GM12878 (cell line): Measurements from ENCODE around the gene METTL23. TPM values are rescaled to one million over a fixed set of nuclear protein-coding genes. Genes with fewer than 3 reads are reported as not detected.

Source experiments
- ATAC-seq: fragments of 200-7000 bp; cut with Tn5 transposase; 3 replicates; pipeline ENCODE4 v1.9.1; 2020; ENCODE audit warnings: mild to moderate bottlenecking, moderate library complexity
- BruUV-seq: library from RNA; stranded (reverse); fragments of 400-500 nt; replicated peaks from 2 replicates; lab custom pipeline; 2021; lab: Mats Ljungman, UMichigan
- CTCF ChIA-PET: fragments of 300-600 bp; sonication (Branson Sonifier 250); formaldehyde crosslinking; extraction: SDS; loops from one replicate; lab custom pipeline; 2021; ENCODE audit warnings: inconsistent platforms; lab: Yijun Ruan, JAX
- POLR2A ChIA-PET: fragments of 350-600 bp; formaldehyde crosslinking; extraction: SDS; loops from one replicate; lab custom pipeline; 2021; ENCODE audit warnings: inconsistent platforms; lab: Charles Lee
- RAD21 ChIA-PET: fragments of 300-600 bp; sonication (Branson Sonifier 250); formaldehyde crosslinking; loops from one replicate; lab custom pipeline; 2023; ENCODE audit warnings: antibody characterized with exemption; ENCODE audit not compliant: unreplicated experiment; lab: Charles Lee
- SMC1A ChIA-PET: fragments of 300-600 bp; sonication (Branson Sonifier 250); formaldehyde crosslinking; loops from one replicate; lab custom pipeline; 2023; ENCODE audit not compliant: unreplicated experiment, uncharacterized antibody; lab: Charles Lee
- DNase-seq: peaks from one replicate; pipeline ENCODE4 v3.0.0-alpha.2; 2011; ENCODE audit warnings: low read depth, low spot score
- FAIRE-seq: peaks from 3 replicates; lab custom pipeline; 2011; peaks lifted over from hg19 to GRCh38; lab: Jason Lieb, UNC
- H2AFZ ChIP-seq: 2 replicates; pipeline ENCODE4 v1.6.0; 2011; ENCODE audit warnings: low read depth, low read length, control low read depth; ENCODE audit not compliant: control insufficient read depth
- H3K27ac ChIP-seq: 2 replicates; pipeline ENCODE4 v1.5.1; 2011; ENCODE audit warnings: control low read depth; ENCODE audit not compliant: control insufficient read depth, insufficient read depth
- H3K27me3 ChIP-seq, 2 experiments: replicated peaks in 1 of 2; 2 replicates each; pipeline versions ENCODE4 v1.6.0 to v1.6.1; 2011; ENCODE audit warnings: low read length in 1 of 2; ENCODE audit not compliant: control insufficient read depth in 2 of 2, insufficient read depth in 2 of 2
- H3K36me3 ChIP-seq, 2 experiments: 2 replicates each; pipeline ENCODE4 v1.5.1; 2011; ENCODE audit warnings: low read length in 1 of 2; ENCODE audit not compliant: control insufficient read depth in 2 of 2, insufficient read depth in 2 of 2
- H3K4me1 ChIP-seq: 2 replicates; pipeline ENCODE4 v1.6.1; 2011; ENCODE audit warnings: mild to moderate bottlenecking, low read length, moderate library complexity, mixed read lengths; ENCODE audit not compliant: control insufficient read depth, insufficient read depth
- H3K4me2 ChIP-seq: 2 replicates; pipeline ENCODE4 v1.6.0; 2011; ENCODE audit warnings: control low read depth; ENCODE audit not compliant: control insufficient read depth, insufficient read depth
- H3K4me3 ChIP-seq: fragments of 200-600 bp; sonication (generic); 2 replicates; pipeline ENCODE4 v1.5.1; 2016
- H3K79me2 ChIP-seq: 2 replicates; pipeline ENCODE4 v1.6.0; 2011; ENCODE audit warnings: low read length; ENCODE audit not compliant: control insufficient read depth, insufficient read depth
- H3K9ac ChIP-seq: 2 replicates; pipeline ENCODE4 v1.8.0; 2011; ENCODE audit warnings: low read length, control low read depth, mixed read lengths; ENCODE audit not compliant: control insufficient read depth, insufficient read depth
- H3K9me3 ChIP-seq: replicated peaks from 3 replicates; pipeline ENCODE4 v1.5.1; 2011; ENCODE audit warnings: mild to moderate bottlenecking, low read length; ENCODE audit not compliant: control insufficient read depth, insufficient read depth
- H4K20me1 ChIP-seq: 2 replicates; pipeline ENCODE4 v1.6.0; 2011; ENCODE audit not compliant: control insufficient read depth, insufficient read depth
- CHD2 ChIP-seq: IDR thresholded peaks from 2 replicates; pipeline ENCODE4 v1.6.1; 2011; ENCODE audit warnings: low read depth, low read length, improper control_type of control experiment, borderline replicate concordance
- CREB1 ChIP-seq: IDR thresholded peaks from 2 replicates; pipeline ENCODE4 v1.6.1; 2012; ENCODE audit warnings: low read depth, mild to moderate bottlenecking, inconsistent platforms
- MXI1 ChIP-seq: fragments of 150-350 bp; IDR thresholded peaks from 2 replicates; pipeline ENCODE4 v1.6.1; 2011; ENCODE audit warnings: low read depth, mild to moderate bottlenecking, inconsistent platforms, low read length, improper control_type of control experiment
- NR2C1 ChIP-seq: fragments of 450-650 bp; IDR thresholded peaks from 2 replicates; pipeline ENCODE4 v1.6.1; 2017; ENCODE audit warnings: antibody characterized with exemption, mild to moderate bottlenecking, moderate library complexity
- NR2F1 ChIP-seq: fragments of 450-650 bp; conservative IDR thresholded peaks from 2 replicates; pipeline ENCODE4 v1.6.1; 2017; ENCODE audit warnings: mild to moderate bottlenecking
- POLR2AphosphoS2 ChIP-seq: IDR thresholded peaks from 2 replicates; pipeline ENCODE4 v1.6.1; 2011; ENCODE audit warnings: low read depth, mild to moderate bottlenecking, low read length, improper control_type of control experiment, moderate library complexity
- STAT3 ChIP-seq: IDR thresholded peaks from 2 replicates; pipeline ENCODE4 v1.6.1; 2011; ENCODE audit warnings: low read depth, low read length, improper control_type of control experiment
- YY1 ChIP-seq: IDR thresholded peaks from 2 replicates; pipeline ENCODE4 v1.6.1; 2011; ENCODE audit warnings: low read depth, mild to moderate bottlenecking, low read length
- ZNF217 ChIP-seq: fragments of 450-650 bp; IDR thresholded peaks from 2 replicates; pipeline ENCODE4 v1.6.1; 2017; ENCODE audit warnings: antibody characterized with exemption, mild to moderate bottlenecking
- WGBS: methylation state at CpG from one replicate; pipeline ENCODE4 v1.1.6; 2016; ENCODE audit warnings: low lambda C conversion rate; ENCODE audit not compliant: insufficient replicate concordance, insufficient coverage; ENCODE audit errors: missing lambda C conversion rate; 5-methylcytosine and 5-hydroxymethylcytosine counted together
- in situ Hi-C: fragments of 300-500 bp; cut with MboI; formaldehyde crosslinking; loops from 9 replicates; pipeline ENCODE4 v1.14.3; 2018; ENCODE audit warnings: mixed read lengths
- intact Hi-C: fragments of 100-400 bp; cut with micrococcal nuclease; formaldehyde crosslinking; loops from one replicate; pipeline ENCODE4 v1.14.2; 2022; ENCODE audit not compliant: unreplicated experiment
- polyA plus RNA-seq, 11 experiments: library from polyadenylated mRNA; depleted of rRNA in 4 of 11; unstranded in 6 of 11; stranded (reverse) in 5 of 11; fragments of >200 nt; fragmentation: Nextera tagmentation in 4 of 11; fragmentation: Illumina TruSeq in 1 of 11; extraction: Ambion mirVana in 4 of 11; extraction: Trizol in 1 of 11; gene quantifications; 1 replicate in 1 of 11; 2 replicates in 10 of 11; pipeline versions ENCODE4 v1.2.1 to v1.2.3, GENCODE V29; 2011 to 2016; ENCODE audit warnings: inconsistent platforms in 2 of 11, missing spikeins in 2 of 11, low read depth in 1 of 11
- total RNA-seq, 4 experiments: library from RNA; depleted of rRNA in 3 of 4; stranded (reverse); fragments of >200 nt in 3 of 4; fragmentation: Illumina TruSeq in 1 of 4; extraction: Trizol in 1 of 4; gene quantifications; 2 replicates each; pipeline versions ENCODE4 v1.2.1 to v1.2.3, GENCODE V29; 2013 to 2021

The METTL23 gene
- total and polyA plus RNA-seq, 10 of the 15 experiments (the other 5 are each of a cell fraction or from before 2014, with no cell fraction given), result 25.6 to 61.5 (median 30.9) TPM

GRCh38 chr17:76681222-76682137 is 45.2 kb upstream of the METTL23 start (continued):
- TF ChIP-seq NR2F1, result no peak
- no peak for TF ChIP-seq NR2C1
- TF ChIP-seq CREB1, result no peak
- no peak for TF ChIP-seq ZNF217
- TF ChIP-seq MXI1, result no peak

GRCh38 chr17:76682296-76682695 is 44.3 kb upstream of the METTL23 start:
- H3K9me3 ChIP-seq, result no peaks in the 10 kb centered on the region
- no peak for DNase-seq
- H3K27ac ChIP-seq, result no peak overlapping the region
- FAIRE-seq, result no peak
- RAD21 ChIA-PET, result interaction anchor here (1.0 to 1.9 kb wide), 4 partner anchors 10 to 175 kb away, joined by 3 to 11 read pairs (median 10); no protein-coding TSS in a partner anchor
- H3K4me1 ChIP-seq, result no peaks in the 10 kb centered on the region
- H2AFZ ChIP-seq, result no peak overlapping the region
- ATAC-seq, result no peak
- H4K20me1 ChIP-seq, result no peaks in the 10 kb centered on the region
- 63% methylated on average over 12 of the region's 12 CpGs for WGBS
- TF ChIP-seq YY1 (no peak), CHD2 (no peak), STAT3 (no peak), POLR2AphosphoS2 (no peak)
- TF ChIP-seq, all 136 proteins: peak for 0
- intact Hi-C loops (no loop called here), in situ Hi-C loops (loop anchor here (5.0 kb wide), 1 partner anchor 160 kb away; no protein-coding TSS in a partner anchor)
- Histone ChIP-seq H3K27me3 (peaks cover 0 to 6% of the 10 kb centered on the region in 2 experiments; a peak in 2 of 4 replicates), H3K79me2 (no peaks in the 10 kb centered on the region), H3K4me3 (no peak overlapping the region), H3K4me2 (no peak overlapping the region), H3K9ac (no peak overlapping the region), H3K36me3 (no peaks in the 10 kb centered on the region)
- BruUV-seq, result no TSS peak
- ChIA-PET POLR2A (interaction anchor here (0.6 kb wide), 1 partner anchor 48 kb away, joined by 3 read pairs; no protein-coding TSS in a partner anchor), SMC1A (interaction anchor here (1.1 to 2.0 kb wide), 7 partner anchors 11 to 161 kb away, joined by 4 to 14 read pairs (median 8); no protein-coding TSS in a partner anchor), CTCF (interaction anchor here (1.0 to 3.9 kb wide), 22 partner anchors 9 to 390 kb away, joined by 3 to 37 read pairs (median 7); partner anchors contain the start of gene ST6GALNAC1)
